Measurements from ENCODE around the gene EHD1. TPM values are rescaled to one million over a fixed set of nuclear protein-coding genes. Genes with fewer than 3 reads are reported as not detected.

EHD1 gene
- total RNA-seq, 1 donor from 2014 or later = 122 TPM

DNA sequence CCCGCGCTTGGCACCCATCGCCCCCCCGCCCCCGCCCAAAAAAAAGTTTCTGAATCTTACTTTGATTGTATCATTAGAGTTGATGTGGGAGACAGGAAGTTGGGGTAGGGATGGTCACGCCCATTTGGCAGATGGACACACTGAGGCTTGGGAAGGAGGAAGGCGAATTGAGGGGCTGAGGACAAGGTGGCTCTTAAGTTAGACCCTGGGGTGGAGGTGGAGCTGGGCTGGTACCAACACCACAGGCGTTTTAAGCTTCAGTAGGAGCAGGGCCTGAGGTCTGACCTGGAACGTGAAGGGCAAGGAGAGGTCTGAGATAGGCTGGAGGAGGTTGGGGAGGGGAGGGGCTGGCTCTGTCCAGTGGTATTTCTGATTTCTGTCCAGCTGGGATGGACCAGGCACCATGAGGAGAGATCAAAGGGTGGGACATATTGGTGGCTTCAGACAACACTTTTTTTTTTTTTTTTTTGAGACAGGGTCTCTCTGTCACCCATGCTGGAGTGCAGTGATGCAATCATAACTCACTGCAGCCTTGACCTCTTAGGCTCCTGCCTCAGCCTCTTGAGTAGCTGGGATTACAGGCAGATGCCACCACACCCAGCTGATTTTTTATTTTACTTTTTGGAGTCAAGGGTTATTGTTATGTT lies 33.2 kb downstream of the EHD1 start:
- DNase-seq (ENCODE audit: low read depth, low spot score) = no peak

DNA sequence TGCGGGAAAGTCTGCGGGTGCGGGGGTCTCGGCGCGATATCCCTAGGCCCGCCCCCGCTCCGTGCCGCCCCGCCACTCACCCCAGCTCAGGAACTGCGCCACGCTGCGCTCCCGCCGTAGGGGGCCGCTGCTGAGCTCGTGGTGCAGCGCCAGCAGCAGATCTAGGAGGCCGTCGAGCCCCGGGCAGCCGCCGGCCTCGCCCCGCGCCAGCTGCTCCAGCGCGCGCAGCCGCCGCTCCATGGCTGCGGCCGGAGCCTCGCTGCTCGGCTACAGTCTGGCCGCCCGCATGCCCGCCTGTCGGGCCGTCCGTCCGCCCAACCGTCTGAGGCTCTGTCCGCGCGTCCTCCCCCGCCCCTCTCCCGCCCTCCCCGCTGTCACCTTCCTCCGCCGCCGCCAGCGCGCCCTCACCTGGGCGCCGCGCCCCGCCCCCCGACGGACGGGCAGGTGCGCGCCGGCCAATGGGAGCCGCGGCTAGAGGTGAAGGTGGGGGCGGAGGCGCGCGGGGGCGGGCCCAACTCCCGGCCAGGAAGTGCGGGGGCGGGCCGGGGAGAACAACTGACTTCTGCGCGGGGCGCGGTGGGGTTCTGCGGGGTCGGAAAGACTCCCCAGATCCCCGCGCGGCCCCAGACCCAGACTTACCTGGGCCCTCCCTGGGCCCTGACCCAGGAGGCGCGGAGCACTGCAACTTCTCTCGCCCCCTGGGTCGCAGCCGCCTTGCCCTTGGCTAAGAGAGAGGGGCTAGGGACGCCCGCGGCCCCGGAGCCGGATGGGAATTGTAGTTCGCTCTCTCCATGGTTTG lies 33.9 kb downstream of the EHD1 start, which contains the start of gene CDC42BPG:
Gene CDC42BPG, minus strand, starts transcription at position 324 of the 799 bp plus-strand sequence. Its CDS starts 84 bp downstream, at position 240.
- DNase-seq (ENCODE audit: low read depth, low spot score) = no peak

DNA sequence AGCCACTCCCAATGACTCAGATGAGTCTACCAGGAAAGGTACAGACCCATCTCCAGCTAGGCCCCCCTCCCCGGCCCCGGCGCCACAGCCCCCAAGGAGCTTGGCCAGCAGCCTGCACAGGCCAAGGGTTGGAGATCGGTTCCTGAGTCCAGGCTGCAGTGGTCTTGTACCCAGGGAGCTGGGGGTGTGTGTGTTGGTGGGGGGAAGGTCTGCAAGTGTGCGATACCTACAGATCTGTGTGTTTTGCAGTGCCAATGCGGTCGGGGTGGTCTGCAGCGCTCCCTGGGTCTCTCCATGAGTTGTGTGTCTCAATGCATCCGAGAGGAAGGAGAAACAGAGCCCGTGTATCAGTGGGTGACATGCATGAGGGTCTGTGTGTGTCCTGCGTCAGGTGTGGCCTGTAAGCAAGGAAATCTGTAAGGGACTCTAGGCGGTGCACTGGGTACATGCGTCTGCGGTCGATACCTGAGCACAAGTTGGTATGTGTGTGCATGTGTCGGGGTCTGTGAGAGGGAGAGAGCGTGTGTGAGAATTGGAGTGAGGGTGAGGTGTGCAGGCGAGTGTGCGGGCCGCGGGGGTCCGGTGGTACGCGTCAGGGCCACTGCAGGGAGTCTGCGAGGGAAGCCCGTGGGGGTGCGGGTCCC lies 34.6 kb downstream of the EHD1 start:
- no peak for DNase-seq (ENCODE audit: low read depth, low spot score)

DNA sequence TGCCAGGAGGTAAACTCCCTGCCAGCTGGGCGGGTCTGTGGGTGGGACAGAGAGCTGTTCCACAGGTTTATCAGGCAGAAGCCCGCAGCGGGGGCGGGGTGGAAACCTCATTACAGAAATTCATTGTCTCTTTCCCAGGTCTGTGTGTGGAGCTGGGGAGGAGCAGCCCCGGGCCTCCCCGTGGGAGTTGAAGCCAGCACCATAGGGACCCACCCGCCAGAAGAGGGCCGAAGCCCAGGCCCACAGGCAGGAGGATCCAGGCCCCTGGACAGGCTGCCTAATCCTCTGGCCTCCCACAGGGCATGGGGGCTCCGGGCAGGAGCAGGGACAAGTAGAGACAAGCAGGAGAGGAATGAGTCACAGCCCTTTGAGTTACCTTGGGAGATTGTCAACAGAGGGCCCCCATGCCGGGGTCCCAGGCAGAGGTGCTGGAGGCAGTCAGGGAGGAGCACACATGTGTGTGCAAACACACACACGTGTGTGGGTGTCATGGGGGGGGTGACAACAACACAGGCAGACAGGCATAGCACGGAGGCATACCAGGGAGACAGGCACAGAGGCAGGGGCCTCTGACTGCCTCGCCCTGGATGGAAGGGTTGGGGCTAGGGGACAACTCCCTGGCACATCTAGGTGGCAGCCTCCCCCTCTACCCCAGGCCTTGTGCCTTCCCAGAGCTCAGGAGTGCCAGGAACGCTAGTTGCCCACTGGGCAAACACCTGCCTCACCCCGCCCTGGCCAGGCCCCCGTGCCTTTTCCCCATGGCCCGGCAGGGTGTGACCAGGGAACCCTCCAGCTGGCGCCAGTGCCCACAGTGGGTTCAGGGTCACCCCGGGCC lies 35.4 kb downstream of the EHD1 start:
- DNase-seq (ENCODE audit: low read depth, low spot score) = no peak

DNA sequence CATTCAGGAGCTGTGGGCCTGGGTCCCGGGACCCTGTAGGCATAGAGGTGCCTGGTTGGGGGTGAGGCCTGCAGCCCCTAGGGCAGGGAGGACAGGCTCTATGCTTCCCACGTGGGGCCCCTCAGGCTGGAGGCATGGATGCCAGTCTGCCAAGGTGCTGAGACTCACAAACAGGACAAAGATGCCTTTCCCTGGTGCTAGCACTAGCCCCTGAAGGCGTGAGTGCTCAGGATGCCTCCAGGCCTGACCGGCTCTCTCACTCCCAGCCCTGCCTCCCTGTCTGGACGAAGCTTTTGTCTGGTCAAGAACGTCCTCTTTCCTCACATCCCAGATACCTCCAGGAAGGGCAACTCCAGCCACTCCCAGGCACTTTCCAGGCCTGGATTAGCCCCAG lies 36.1 kb downstream of the EHD1 start:
- no peak for DNase-seq (ENCODE audit: low read depth, low spot score)

DNA sequence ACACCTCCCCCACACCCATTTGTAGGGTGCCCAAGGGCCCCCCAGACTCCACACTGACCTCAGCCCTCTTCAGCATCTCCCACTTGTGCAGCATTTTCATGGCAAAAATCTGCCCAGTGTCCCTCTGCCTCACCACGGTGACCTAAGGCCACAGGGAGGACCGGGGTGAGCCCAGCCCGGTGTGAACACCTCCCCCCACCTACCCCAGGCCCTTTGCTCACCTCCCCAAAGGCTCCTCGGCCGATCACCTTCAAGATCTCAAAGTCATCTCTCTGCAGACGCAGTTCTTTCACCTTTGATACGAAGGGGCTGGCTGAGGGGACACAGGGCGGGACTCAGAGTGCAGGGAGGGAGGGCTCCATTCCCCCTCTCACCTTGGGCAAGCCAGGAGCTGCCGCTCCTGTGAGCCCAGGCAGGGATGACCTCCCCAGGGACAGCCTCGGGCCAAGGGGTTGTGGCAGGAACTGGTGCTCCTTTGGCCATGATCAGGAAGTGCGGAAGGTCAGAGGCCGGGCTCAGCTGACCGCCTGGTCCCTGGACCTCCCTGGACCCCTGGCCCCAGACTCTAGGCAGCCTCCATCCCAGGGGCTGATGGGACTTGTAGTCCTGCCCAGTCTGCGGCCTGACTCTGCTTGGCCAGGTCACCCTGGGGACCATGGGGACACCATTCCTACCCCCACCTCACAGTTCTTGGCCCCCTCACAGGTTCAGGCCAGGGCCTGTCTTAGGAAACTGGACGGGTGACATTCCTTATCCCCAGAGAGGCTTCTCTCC lies 36.6 kb downstream of the EHD1 start:
- DNase-seq (ENCODE audit: low read depth, low spot score) = no peak

DNA sequence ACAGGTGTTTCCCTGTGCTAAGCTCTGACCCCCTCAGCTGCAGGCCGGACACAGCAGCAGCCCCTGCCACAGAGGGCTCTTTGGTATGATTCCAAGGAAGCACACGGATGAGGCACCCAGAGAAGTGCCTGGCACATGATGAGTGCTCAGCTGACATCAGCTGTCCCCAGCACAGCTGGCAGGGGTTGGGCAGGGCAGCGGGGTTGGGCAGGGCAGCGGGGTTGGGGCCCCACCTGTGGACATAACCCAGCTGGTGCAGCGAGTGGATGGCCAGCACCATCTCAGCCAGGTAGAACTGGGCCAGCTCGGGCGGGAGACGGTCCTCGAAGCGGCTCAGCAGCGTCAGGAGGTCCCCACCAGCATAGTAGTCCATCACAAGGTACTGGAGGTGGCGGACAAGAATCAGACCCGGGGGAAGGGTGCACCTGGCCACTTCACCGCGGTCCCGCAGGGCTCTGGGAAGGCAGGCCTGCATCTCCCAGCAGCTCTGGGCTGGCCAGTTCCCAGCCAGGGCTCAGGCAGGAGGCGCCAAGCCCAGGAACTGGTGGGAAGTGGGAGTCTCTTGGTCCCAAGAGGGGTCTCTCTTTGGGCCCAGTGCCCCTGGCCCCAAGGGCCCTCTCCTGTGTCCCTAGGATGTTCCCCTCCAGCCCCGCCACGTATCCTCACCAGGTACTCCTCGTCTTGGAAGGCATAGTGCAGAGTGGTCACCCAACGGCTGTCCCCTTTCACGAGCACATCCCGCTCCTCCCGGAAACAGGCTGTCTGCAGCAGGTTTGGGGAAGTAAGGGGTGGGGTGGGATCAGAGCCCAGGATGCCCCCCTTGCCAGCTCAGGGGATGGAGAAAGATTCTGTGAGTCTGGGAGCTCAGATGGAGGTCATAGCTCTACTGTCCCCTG lies 38.3 kb downstream of the EHD1 start:
- DNase-seq (ENCODE audit: low read depth, low spot score) = no peak

DNA sequence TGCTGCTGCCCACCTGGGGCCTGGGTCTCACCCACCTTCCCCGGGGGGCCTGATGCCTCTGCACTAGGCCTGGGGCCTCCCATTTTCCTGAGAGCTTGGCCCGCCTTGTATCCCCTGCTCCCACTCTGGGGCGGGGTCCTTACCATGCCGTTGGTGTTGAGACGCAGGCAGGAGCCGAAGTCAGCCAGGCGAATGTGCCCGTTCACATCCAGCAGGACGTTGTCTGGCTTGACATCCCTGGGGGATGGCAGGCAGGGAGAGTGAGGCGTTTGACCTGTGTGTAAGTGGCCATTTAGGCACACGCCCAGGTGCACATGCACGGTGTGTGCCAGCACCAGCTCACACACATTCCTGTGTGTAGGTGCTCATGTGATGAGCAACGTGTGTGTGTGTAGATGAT lies 39.1 kb downstream of the EHD1 start:
- no peak for DNase-seq (ENCODE audit: low read depth, low spot score)

DNA sequence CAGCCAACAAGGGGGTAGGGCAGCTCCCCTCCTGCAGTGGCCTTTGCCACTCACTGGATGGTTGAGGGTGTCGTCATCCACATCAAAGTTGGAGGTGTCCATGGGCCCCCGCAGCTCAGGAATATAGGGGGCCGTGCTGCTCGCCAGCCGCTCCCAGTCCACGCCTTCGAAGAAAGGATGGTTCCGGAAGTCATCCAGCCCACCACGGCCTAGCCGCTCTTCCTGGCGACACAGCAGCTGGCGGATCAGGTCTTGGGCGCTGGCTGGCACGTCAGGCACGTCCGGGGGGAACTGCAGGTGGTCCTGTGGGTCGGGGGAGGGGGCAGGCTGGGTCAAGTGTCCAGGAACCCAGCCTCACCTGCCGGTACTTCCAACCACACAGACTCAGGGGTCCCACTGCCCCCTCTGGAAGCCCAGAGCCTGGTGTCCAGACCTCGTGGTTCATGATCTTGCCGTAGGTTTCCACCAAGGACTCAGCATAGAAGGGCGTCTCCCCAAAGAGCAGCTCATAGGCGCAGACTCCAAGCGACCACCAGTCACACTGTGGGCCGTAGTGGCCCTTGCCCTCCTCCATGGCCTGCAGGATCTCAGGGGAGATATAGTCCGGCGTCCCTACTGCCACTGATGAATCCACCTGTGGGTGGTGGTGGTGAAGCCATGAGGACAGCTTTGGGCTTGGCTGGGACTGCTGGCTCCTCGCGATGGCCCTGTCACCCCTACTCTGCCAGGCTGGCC lies 39.7 kb downstream of the EHD1 start:
- no peak for DNase-seq (ENCODE audit: low read depth, low spot score)

DNA sequence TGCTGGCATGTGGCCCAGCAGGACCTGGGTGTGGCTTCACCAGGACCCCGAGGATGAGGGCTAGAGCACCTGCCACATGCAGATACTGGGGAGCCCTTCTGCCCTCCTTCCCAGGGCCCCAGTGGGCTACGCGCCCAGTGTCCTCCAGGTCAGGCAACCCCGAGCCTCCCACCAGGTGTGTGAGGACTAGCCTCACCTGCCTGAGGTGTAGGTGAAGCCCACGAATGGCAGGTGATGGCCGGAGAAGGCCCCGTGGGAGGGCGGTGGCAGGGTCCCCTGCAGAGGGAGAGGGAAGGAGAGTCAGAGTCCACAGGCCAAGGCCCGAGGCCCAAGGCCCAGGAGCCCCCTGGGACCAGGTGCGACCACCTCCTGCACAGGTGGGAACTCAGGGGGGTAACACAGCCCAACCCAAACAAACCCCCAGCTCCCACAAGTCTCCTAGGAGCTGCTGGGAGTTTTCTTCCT lies 40.5 kb downstream of the EHD1 start:
- no peak for DNase-seq (ENCODE audit: low read depth, low spot score)

DNA sequence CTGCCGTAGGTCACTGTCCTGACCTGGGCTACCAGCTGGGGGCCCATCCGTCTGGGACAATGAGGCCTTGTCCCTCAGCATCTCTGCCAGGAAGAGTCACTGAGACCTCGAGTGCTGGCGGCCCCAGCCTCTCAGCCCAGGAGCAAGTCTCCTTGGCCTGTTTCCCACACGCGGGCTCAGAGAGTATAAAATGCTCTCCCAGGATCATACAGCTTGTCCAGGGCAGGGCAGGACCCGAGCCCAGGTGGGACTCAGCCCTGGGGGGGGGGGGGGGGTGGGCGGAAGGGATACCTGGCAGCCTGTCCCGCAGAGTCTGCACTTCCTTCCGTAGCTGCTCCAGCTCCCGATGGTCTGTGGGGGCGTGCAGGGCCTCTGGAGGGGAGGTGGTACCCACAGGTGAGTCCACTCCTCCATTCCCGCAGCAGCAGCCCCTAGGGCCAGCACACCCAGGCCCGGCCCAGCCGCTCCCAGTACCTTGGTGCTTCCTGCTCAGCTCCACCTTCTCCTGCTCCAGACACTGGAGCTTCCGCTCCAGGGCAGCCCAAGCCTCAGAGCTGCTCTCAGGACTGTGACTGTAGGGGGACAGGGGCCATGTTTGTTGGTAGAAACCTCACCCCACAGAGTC lies 41.9 kb downstream of the EHD1 start:
- no peak for DNase-seq (ENCODE audit: low read depth, low spot score)

DNA sequence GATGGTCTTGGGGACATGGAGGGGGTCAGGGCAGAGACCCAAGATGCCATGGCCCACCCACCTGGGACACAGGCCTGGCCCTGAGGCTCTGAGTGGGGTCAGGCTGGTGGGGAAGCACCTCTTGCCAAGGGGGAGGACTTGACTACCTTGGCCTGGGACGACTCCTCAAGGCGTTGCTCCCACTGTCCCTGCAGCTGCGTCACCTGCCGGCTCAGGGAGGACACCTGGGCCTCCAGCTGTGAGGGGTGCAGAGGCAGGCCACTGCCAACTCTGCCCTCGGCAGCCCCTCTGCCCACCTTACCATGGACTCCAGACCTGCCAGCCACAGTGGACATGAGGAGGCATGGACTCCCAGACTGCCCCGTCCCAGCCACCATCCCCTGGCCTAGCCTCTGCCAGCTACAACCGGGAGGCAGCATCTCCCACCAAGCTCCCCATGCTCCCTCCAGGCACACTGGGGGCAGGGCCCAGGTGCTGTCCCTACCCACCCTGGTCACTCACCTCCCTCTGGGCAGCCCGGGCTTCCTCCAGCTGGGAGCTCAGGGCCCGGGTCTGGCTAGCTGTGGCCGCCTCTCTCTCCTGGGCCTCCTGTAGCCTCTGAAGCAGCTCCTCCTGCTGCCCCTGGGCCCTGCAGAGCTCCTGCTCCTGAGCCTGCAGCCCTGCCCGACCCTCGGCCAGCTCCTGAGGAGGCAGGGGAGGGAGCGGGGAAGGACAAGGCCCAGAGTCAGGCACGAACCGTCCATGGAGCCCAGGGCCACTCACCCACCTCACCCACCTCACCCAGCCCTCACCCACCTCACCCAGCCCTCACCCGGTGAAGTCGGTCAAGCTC lies 42.6 kb downstream of the EHD1 start:
- no peak for DNase-seq (ENCODE audit: low read depth, low spot score)

DNA sequence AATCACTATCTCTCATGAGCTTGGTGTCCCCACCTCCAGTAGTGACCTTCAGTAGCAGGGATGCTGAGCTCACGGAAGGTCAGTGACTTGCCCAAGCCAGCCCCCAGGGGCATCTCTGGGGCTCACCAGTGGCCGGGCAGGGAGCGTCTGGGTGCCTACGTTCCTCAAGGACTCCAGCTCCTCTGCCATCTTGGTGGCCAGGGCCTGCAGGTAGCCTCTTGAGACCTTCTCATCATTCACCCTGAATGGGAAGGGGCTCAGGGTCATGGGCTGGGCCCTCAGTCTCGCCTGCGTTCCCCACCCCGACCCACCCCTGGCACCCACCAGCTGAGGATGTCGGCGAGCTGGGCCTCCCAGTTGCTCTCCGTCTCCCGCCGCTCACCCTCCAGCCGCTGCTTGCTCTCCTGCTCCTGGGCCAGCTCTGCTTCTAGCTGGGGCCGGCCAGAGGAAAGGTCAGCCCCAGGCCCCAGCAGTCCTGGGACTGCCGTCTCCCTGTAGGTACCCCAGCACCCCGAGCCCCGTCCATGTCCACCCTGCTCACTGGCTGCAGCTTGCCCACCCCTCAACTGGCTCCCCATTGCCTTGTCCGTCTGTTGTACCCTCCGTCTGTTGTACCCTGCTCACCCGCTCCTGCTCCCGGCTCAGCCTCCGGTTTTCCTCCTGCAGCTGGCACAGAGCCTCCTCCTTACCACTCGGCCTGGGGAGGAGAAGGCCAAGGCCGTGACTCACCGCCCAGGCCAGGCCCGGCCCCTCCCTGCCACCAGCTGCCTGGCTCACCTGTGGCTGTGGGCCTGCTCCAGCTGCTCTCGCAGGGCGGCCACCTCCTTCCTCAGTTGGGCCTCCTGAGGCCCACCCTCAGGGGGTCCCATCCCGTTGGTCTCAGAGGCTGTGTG lies 43.5 kb downstream of the EHD1 start:
- no peak for DNase-seq (ENCODE audit: low read depth, low spot score)

DNA sequence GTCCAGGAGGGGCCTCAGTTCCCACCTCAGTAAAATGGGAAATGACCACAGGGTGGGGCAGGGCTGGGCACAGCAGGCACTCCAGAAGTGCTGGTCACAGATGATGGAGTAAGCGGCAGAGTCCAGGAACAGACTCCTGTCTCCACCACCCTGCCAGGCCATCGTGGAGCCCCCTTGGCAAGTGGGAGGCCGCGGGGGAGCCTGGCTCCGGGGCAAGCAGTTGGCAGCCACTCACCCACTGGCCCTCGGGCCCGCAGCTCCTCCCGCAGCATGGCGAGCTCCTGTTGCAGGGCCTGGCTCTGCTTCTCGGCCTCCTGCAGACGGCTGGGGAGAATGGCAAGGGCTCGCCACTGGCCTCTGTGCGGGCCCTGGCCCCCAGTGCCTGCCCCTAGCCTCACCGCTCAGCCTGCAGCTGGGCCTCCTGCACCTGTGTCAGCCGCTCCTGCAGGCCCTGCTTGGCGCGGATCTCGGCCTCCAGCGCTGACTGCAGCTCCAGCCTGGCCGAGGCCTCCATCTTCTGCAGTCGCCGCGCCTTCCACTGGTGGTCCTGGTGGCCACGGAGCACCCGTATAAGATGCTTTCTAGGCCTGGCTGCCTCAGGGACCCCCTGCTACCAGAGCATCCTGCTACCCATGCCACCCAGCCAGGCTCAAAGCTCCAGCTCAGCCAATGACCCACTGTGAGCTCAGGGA lies 44.2 kb downstream of the EHD1 start:
- no peak for DNase-seq (ENCODE audit: low read depth, low spot score)

DNA sequence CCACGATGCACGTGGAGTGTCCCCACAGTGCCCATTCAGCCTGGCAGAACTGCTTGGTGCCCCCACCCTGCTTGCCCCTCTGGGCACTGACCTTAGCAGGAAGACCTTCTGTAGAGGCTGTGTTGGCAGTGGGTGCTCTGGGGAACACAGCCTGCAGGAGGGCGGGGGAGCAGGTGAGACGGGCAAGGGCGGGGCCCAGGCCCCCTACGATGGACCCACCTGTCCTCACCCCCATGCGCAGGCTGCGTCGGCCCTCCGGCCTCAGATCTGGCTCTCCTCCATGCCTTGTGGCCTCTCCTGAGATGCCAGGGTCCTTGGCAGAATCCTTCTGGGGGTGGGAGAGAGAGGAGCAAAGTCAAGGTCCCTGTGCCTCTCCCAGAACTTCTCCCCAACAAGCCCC lies 44.9 kb downstream of the EHD1 start:
- no peak for DNase-seq (ENCODE audit: low read depth, low spot score)

DNA sequence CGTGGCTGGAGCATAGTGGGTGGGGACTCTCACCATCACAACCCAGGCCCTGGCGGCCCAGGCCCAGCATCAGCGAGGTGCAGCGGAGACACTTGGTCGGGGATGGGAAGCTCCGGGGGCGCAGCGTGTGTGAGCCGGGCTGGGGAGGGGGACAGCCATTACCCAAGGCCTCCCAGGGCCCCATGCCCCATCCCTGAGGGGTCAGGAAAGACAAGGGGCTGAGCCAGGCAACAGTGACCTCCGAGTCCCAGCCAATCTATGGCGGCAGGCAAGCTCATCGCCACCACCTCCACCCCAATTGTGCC lies 45.3 kb downstream of the EHD1 start:
- no peak for DNase-seq (ENCODE audit: low read depth, low spot score)

Data from pulmonary artery endothelial cell (primary cell).